H1 (cell line): ENCODE measurements around the gene OR1N1. TPM values are rescaled to one million over a fixed set of nuclear protein-coding genes. Genes with fewer than 3 reads are reported as not detected.

Experiments
- CTCF ChIA-PET: fragments of 300-600 bp; sonication (Branson Sonifier 250); formaldehyde crosslinking; loops from one replicate; lab custom pipeline; 2021; ENCODE audit not compliant: partially characterized antibody; lab: Charles Lee
- POLR2A ChIA-PET: fragments of 300-600 bp; sonication (Branson Sonifier 250); formaldehyde crosslinking; loops from one replicate; lab custom pipeline; 2021; ENCODE audit warnings: inconsistent platforms; ENCODE audit not compliant: partially characterized antibody; lab: Charles Lee
- DNase-seq, 2 experiments: peaks; one replicate each; pipeline versions ENCODE4 v3.0.0 to v3.0.0-alpha.2; 2010 to 2022; ENCODE audit warnings: low spot score in 2 of 2, low read depth in 1 of 2, mixed read lengths in 1 of 2
- FAIRE-seq: peaks from 2 replicates; lab custom pipeline; 2011; peaks lifted over from hg19 to GRCh38; lab: Jason Lieb, UNC
- H2AFZ ChIP-seq: 2 replicates; pipeline ENCODE4 v1.8.1; 2012; ENCODE audit warnings: low read length, inconsistent platforms
- H2AK5ac ChIP-seq: 2 replicates; pipeline ENCODE4 v1.6.1; 2013; ENCODE audit warnings: low read depth, low read length
- H2BK120ac ChIP-seq: replicated peaks from 2 replicates; pipeline ENCODE3; 2013; ENCODE audit warnings: low read depth, low read length, inconsistent platforms
- H2BK12ac ChIP-seq: 2 replicates; pipeline ENCODE4 v1.6.1; 2013; ENCODE audit warnings: low read depth, low read length
- H2BK15ac ChIP-seq: 2 replicates; pipeline ENCODE4 v1.6.1; 2013; ENCODE audit warnings: low read length
- H2BK20ac ChIP-seq: 2 replicates; pipeline ENCODE4 v1.6.1; 2013; ENCODE audit warnings: low read length
- H2BK5ac ChIP-seq: 2 replicates; pipeline ENCODE4 v1.6.1; 2013; ENCODE audit warnings: low read depth, low read length
- H3K14ac ChIP-seq: 2 replicates; pipeline ENCODE4 v1.6.1; 2013; ENCODE audit warnings: inconsistent platforms; ENCODE audit not compliant: insufficient read length
- H3K18ac ChIP-seq: 2 replicates; pipeline ENCODE4 v1.6.1; 2013; ENCODE audit warnings: low read length; ENCODE audit errors: extremely low read depth
- H3K23ac ChIP-seq: 2 replicates; pipeline ENCODE4 v1.6.1; 2013; ENCODE audit warnings: inconsistent platforms; ENCODE audit not compliant: insufficient read length
- H3K23me2 ChIP-seq: 2 replicates; pipeline ENCODE4 v1.6.1; 2013; ENCODE audit warnings: low read depth, low read length
- H3K27ac ChIP-seq: 2 replicates; pipeline ENCODE4 v1.6.1; 2011; ENCODE audit warnings: low read depth, low read length, inconsistent platforms
- H3K27me3 ChIP-seq, 4 experiments: replicated peaks in 1 of 4; 1 replicate in 1 of 4; 2 replicates in 3 of 4; pipeline versions ENCODE4 v1.6.1 to v1.8.1; 2011 to 2013; ENCODE audit warnings: low read length in 3 of 4, mild to moderate bottlenecking in 3 of 4, inconsistent platforms in 2 of 4, mixed read lengths in 2 of 4, moderate library complexity in 1 of 4; ENCODE audit not compliant: control insufficient read depth in 3 of 4, insufficient read depth in 3 of 4; ENCODE audit errors: extremely low read depth in 1 of 4
- H3K36me3 ChIP-seq, 4 experiments: 2 replicates each; pipeline versions ENCODE4 v1.6.1 to v1.8.1; 2011 to 2013; ENCODE audit warnings: mild to moderate bottlenecking in 4 of 4, low read length in 3 of 4, moderate library complexity in 2 of 4, control low read depth in 1 of 4, inconsistent platforms in 1 of 4; ENCODE audit not compliant: insufficient read depth in 4 of 4, control insufficient read depth in 2 of 4
- H3K4ac ChIP-seq: replicated peaks from 2 replicates; pipeline ENCODE3; 2013; ENCODE audit warnings: low read length, low read depth, mixed read lengths, inconsistent platforms; ENCODE audit not compliant: insufficient read length
- H3K4me1 ChIP-seq, 4 experiments: replicated peaks in 1 of 4; 1 replicate in 1 of 4; 2 replicates in 3 of 4; pipeline versions ENCODE4 v1.6.1 to v1.8.1; 2011 to 2013; ENCODE audit warnings: low read length in 3 of 4, inconsistent platforms in 2 of 4, mixed read lengths in 1 of 4; ENCODE audit not compliant: insufficient read depth in 4 of 4, control insufficient read depth in 3 of 4
- H3K4me2 ChIP-seq, 2 experiments: 2 replicates each; pipeline versions ENCODE4 v1.6.1 to v1.8.1; 2011 to 2013; ENCODE audit warnings: low read depth in 2 of 2, low read length in 2 of 2, control low read depth in 1 of 2, inconsistent platforms in 1 of 2, mild to moderate bottlenecking in 1 of 2; ENCODE audit not compliant: insufficient read depth in 1 of 2
- H3K4me3 ChIP-seq, 4 experiments: fragments of 200-600, 300-600 bp in 1 of 4; sonication (generic), shearing (Covaris generic), sonication (Bioruptor Twin) in 1 of 4; 2 replicates each; pipeline versions ENCODE4 v1.5.1 to v1.8.1; 2011 to 2016; ENCODE audit warnings: low read length in 4 of 4, low read depth in 3 of 4, control low read depth in 2 of 4, inconsistent platforms in 2 of 4, mild to moderate bottlenecking in 2 of 4, mixed read lengths in 1 of 4, moderate library complexity in 1 of 4; ENCODE audit not compliant: insufficient read depth in 2 of 4; ENCODE audit errors: extremely low read depth in 1 of 4
- H3K56ac ChIP-seq: replicated peaks from 2 replicates; pipeline ENCODE3; 2013; ENCODE audit warnings: low read depth, mild to moderate bottlenecking, mixed read lengths, low read length, inconsistent platforms; ENCODE audit not compliant: insufficient read length
- H3K79me1 ChIP-seq: 2 replicates; pipeline ENCODE4 v1.6.1; 2013; ENCODE audit warnings: low read depth, low read length, control low read depth
- H3K79me2 ChIP-seq, 2 experiments: 2 replicates each; pipeline versions ENCODE4 v1.6.1 to v1.8.1; 2012 to 2013; ENCODE audit warnings: low read length in 2 of 2, mild to moderate bottlenecking in 2 of 2, inconsistent platforms in 1 of 2; ENCODE audit not compliant: insufficient read depth in 2 of 2, control insufficient read depth in 1 of 2
- H3K9ac ChIP-seq, 4 experiments: replicated peaks in 1 of 4; 1 replicate in 1 of 4; 2 replicates in 3 of 4; pipeline versions ENCODE4 v1.6.1 to v1.8.1; 2011 to 2013; ENCODE audit warnings: low read depth in 3 of 4, low read length in 3 of 4, control low read depth in 2 of 4, mild to moderate bottlenecking in 2 of 4, moderate library complexity in 2 of 4, inconsistent platforms in 1 of 4; ENCODE audit errors: extremely low read depth in 1 of 4
- H3K9me3 ChIP-seq, 2 experiments: 2 replicates each; pipeline versions ENCODE4 v1.6.1 to v1.8.1; 2012 to 2013; ENCODE audit warnings: mild to moderate bottlenecking in 2 of 2, moderate library complexity in 2 of 2, control low read depth in 1 of 2, inconsistent platforms in 1 of 2, low read depth in 1 of 2, low read length in 1 of 2, mixed read lengths in 1 of 2; ENCODE audit not compliant: insufficient read depth in 2 of 2
- H4K20me1 ChIP-seq, 2 experiments: replicated peaks in 1 of 2; 2 replicates each; pipeline versions ENCODE3 to v1.8.1; 2011 to 2013; ENCODE audit warnings: inconsistent platforms in 2 of 2, low read length in 2 of 2, mild to moderate bottlenecking in 1 of 2; ENCODE audit not compliant: insufficient read depth in 2 of 2, control insufficient read depth in 1 of 2
- H4K5ac ChIP-seq: 2 replicates; pipeline ENCODE4 v1.6.1; 2013; ENCODE audit warnings: low read length, low read depth, mixed read lengths, inconsistent platforms; ENCODE audit not compliant: insufficient read length
- H4K8ac ChIP-seq: 2 replicates; pipeline ENCODE4 v1.8.0; 2013; ENCODE audit warnings: mild to moderate bottlenecking, moderate library complexity, low read length, inconsistent platforms; ENCODE audit not compliant: insufficient read depth; ENCODE audit errors: extremely low read depth
- H4K91ac ChIP-seq: replicated peaks from 2 replicates; pipeline ENCODE3; 2013; ENCODE audit warnings: low read length, mixed read lengths, inconsistent platforms; ENCODE audit not compliant: insufficient read length
- CBX8 ChIP-seq: fragments of 300-800, 300-1000 bp; sonication (generic); IDR thresholded peaks from 2 replicates; pipeline ENCODE4 v1.7.1; 2016; ENCODE audit warnings: low read depth, low read length, borderline replicate concordance
- EGR1 ChIP-seq: IDR thresholded peaks from 2 replicates; pipeline ENCODE4 v1.6.1; 2011; ENCODE audit warnings: low read depth, low read length, borderline replicate concordance
- GTF2F1 ChIP-seq: IDR thresholded peaks from 2 replicates; pipeline ENCODE4 v1.6.1; 2012; ENCODE audit warnings: low read depth, low read length, improper control_type of control experiment, borderline replicate concordance
- NRF1 ChIP-seq: IDR thresholded peaks from 2 replicates; pipeline ENCODE4 v1.6.1; 2011; ENCODE audit warnings: mild to moderate bottlenecking, low read depth, low read length, improper control_type of control experiment
- POU5F1 ChIP-seq: IDR thresholded peaks from 2 replicates; pipeline ENCODE4 v1.6.1; 2011; ENCODE audit warnings: low read depth, mild to moderate bottlenecking, low read length, moderate library complexity
- RBBP5 ChIP-seq: IDR thresholded peaks from 2 replicates; pipeline ENCODE4 v1.7.1; 2012; ENCODE audit warnings: low read depth, mild to moderate bottlenecking, inconsistent platforms, low read length, moderate library complexity, borderline replicate concordance
- RNF2 ChIP-seq: fragments of 200-900, 300-1000 bp; sonication (generic); IDR thresholded peaks from 2 replicates; pipeline ENCODE4 v1.7.1; 2016; ENCODE audit warnings: borderline replicate concordance, low read depth, mild to moderate bottlenecking, antibody characterized with exemption, low read length; ENCODE audit not compliant: poor library complexity, severe bottlenecking; ENCODE audit errors: missing control alignments
- WGBS, 2 experiments: shearing (Covaris generic) in 1 of 2; methylation state at CpG; one replicate each; pipeline versions ENCODE4 v1.1.6 to v1.1.7; 2013 to 2015; ENCODE audit warnings: low lambda C conversion rate in 2 of 2, mixed read lengths in 2 of 2, inconsistent platforms in 1 of 2, low coverage in 1 of 2, missing lambda C conversion rate in 1 of 2; ENCODE audit not compliant: insufficient replicate concordance in 2 of 2, insufficient coverage in 1 of 2, insufficient read length in 1 of 2; ENCODE audit errors: extremely low coverage in 1 of 2, missing lambda C conversion rate in 1 of 2; 5-methylcytosine and 5-hydroxymethylcytosine counted together
- polyA plus RNA-seq, 7 experiments: library from polyadenylated mRNA; depleted of rRNA in 3 of 7; stranded (reverse) in 5 of 7; unstranded in 2 of 7; fragments of >200 nt in 5 of 7; fragments of 200-250 nt in 2 of 7; gene quantifications; 1 replicate in 5 of 7; 2 replicates in 1 of 7; 4 replicates in 1 of 7; pipeline versions ENCODE4 v1.2.1 to v1.2.3, GENCODE V29; 2011 to 2013; ENCODE audit warnings: missing spikeins in 2 of 7, mixed read lengths in 2 of 7
- total RNA-seq: library from RNA; stranded (reverse); fragmentation: NEBNext Ultra II Directional; extraction: Animal tissue kit (Norgen Biotek cat#: 25700); gene quantifications from 2 replicates; pipeline ENCODE4 v1.2.1, GENCODE V29; 2021

Gene OR1N1
- total and polyA plus RNA-seq, 2 of the 8 experiments (the other 6 are each of a cell fraction or from before 2014, with no cell fraction given), result not detected

- Histone ChIP-seq H3K79me2 (no peaks in the 10 kb centered on the region), H3K4me3 (no peak overlapping the region), H2BK120ac (no peak overlapping the region), H3K23ac (no peak overlapping the region), H4K91ac (no peak overlapping the region), H3K56ac (no peak overlapping the region), H3K23me2 (no peaks in the 10 kb centered on the region), H3K14ac (no peak overlapping the region), H3K9me3 (peaks cover 49 to 50% of the 10 kb centered on the region in 2 experiments), H4K5ac (no peak overlapping the region), H2BK15ac (no peak overlapping the region), H3K18ac (no peak overlapping the region), H3K4me1 (no peaks in the 10 kb centered on the region), H3K9ac (no peak overlapping the region), H2AK5ac (no peak overlapping the region), H2BK20ac (no peak overlapping the region), H3K4ac (no peak overlapping the region), H3K36me3 (no peaks in the 10 kb centered on the region), H3K27me3 (no peaks in the 10 kb centered on the region), H4K20me1 (no peaks in the 10 kb centered on the region), H3K79me1 (no peaks in the 10 kb centered on the region), H3K4me2 (no peak overlapping the region), H4K8ac (no peak overlapping the region), H2AFZ (no peak overlapping the region), H3K27ac (no peak overlapping the region), H2BK5ac (no peak overlapping the region), H2BK12ac (no peak overlapping the region)
- FAIRE-seq, result no peak
- whole genome bisulfite sequencing, 2 experiments, result 76% methylated on average over 9 of the region's 9 CpGs; no CpG with 5 or more reads in 1 of the 2 experiments
- ChIA-PET CTCF (no interaction called here), POLR2A (no interaction called here)
- no peak for DNase-seq
- TF ChIP-seq NRF1 (no peak), RNF2 (no peak), POU5F1 (no peak), GTF2F1 (no peak), RBBP5 (no peak), CBX8 (no peak), EGR1 (no peak)
Measured at GRCh38 chr9:122562134-122562760, 35.2 kb upstream of the OR1N1 start.
